Lower leg skin (tissue), 3 donors: ENCODE measurements around the gene FCAMR.

ENCODE experiments used
- CTCF ChIP-seq, 3 donors: fragments of 450-650 bp; IDR thresholded peaks; one replicate each; pipeline ENCODE4 v1.5.1; 2016; ENCODE audit warnings: antibody characterized with exemption in 3 of 3, mild to moderate bottlenecking in 3 of 3, moderate library complexity in 2 of 3
- POLR2A ChIP-seq, 2 donors: fragments of 450-650 bp; IDR thresholded peaks; one replicate each; pipeline ENCODE4 v1.6.1; 2016 to 2017; ENCODE audit warnings: antibody characterized with exemption in 2 of 2, mild to moderate bottlenecking in 1 of 2, moderate library complexity in 1 of 2

GRCh38 chr1:206955476-206956451 is 14.5 kb downstream of the FCAMR start:
- TF ChIP-seq CTCF (IDR thresholded peaks at IDR 0.05): no peak
- TF ChIP-seq POLR2A (IDR thresholded peaks at IDR 0.05): no peak
